DOHH2 (cell line): Measurements from ENCODE around the gene CREBRF.
A peak's percentile ranks its signal among the peaks of the same experiment; 100 is the strongest.

ENCODE experiments used
- H3F3A ChIP-seq: fragments of 200-600 bp; sonication (generic), shearing (Covaris generic); 2 replicates; pipeline ENCODE4 v1.6.0; 2016; ENCODE audit warnings: antibody characterized with exemption, mild to moderate bottlenecking; ENCODE audit not compliant: control insufficient read depth, insufficient read depth
- H3K27ac ChIP-seq: fragments of 200-600 bp; sonication (generic); 2 replicates; pipeline ENCODE4 v1.5.1; 2014; ENCODE audit warnings: low read depth, mild to moderate bottlenecking, low read length, moderate library complexity
- H3K27me3 ChIP-seq: fragments of 200-600 bp; sonication (generic); 2 replicates; pipeline ENCODE4 v1.6.1; 2014; ENCODE audit warnings: mild to moderate bottlenecking, low read length, mixed read lengths; ENCODE audit not compliant: control insufficient read depth
- H3K36me3 ChIP-seq: fragments of 200-600 bp; sonication (generic); 2 replicates; pipeline ENCODE4 v1.6.1; 2014; ENCODE audit warnings: mild to moderate bottlenecking, low read length, moderate library complexity, mixed read lengths; ENCODE audit not compliant: control insufficient read depth
- H3K4me1 ChIP-seq: fragments of 200-600 bp; sonication (generic); 2 replicates; pipeline ENCODE4 v1.6.1; 2014; ENCODE audit warnings: mild to moderate bottlenecking, low read length, mixed read lengths; ENCODE audit not compliant: control insufficient read depth
- H3K4me2 ChIP-seq: fragments of 200-600 bp; sonication (generic); 2 replicates; pipeline ENCODE4 v1.6.0; 2014; ENCODE audit warnings: mild to moderate bottlenecking, low read length, moderate library complexity
- H3K4me3 ChIP-seq: fragments of 200-600 bp; sonication (generic); 2 replicates; pipeline ENCODE4 v1.5.1; 2014; ENCODE audit warnings: mild to moderate bottlenecking, low read length, mixed read lengths
- H3K79me2 ChIP-seq: fragments of 200-600 bp; sonication (generic); 2 replicates; pipeline ENCODE4 v1.6.1; 2014; ENCODE audit warnings: mild to moderate bottlenecking, low read length, mixed read lengths; ENCODE audit not compliant: control insufficient read depth
- H3K9me2 ChIP-seq: fragments of 200-600 bp; sonication (generic); replicated peaks from 2 replicates; pipeline ENCODE4 v1.6.1; 2014; ENCODE audit warnings: mild to moderate bottlenecking, low read length, mixed read lengths; ENCODE audit not compliant: control insufficient read depth
- H3K9me3 ChIP-seq: fragments of 200-600 bp; sonication (generic); 2 replicates; pipeline ENCODE4 v1.6.1; 2014; ENCODE audit warnings: antibody characterized with exemption, low read length, mixed read lengths; ENCODE audit not compliant: control insufficient read depth, insufficient read depth
- H4K20me1 ChIP-seq: fragments of 200-600 bp; sonication (generic); 2 replicates; pipeline ENCODE4 v1.6.0; 2014; ENCODE audit warnings: low read depth, mild to moderate bottlenecking, antibody characterized with exemption, low read length, moderate library complexity; ENCODE audit not compliant: control insufficient read depth, insufficient read depth
- CTCF ChIP-seq: fragments of 200-600 bp; sonication (generic); IDR thresholded peaks from one replicate; pipeline ENCODE4 v1.5.1; 2014; ENCODE audit warnings: antibody characterized with exemption, mild to moderate bottlenecking, low read depth, low read length; ENCODE audit not compliant: poor library complexity, severe bottlenecking
- EZH2phosphoT487 ChIP-seq: fragments of 200-600 bp; sonication (generic); IDR thresholded peaks from 2 replicates; pipeline ENCODE4 v1.6.1; 2017; ENCODE audit warnings: borderline replicate concordance, mild to moderate bottlenecking, antibody characterized with exemption, low read length, moderate library complexity, mixed read lengths

Gene CREBRF, protein sequence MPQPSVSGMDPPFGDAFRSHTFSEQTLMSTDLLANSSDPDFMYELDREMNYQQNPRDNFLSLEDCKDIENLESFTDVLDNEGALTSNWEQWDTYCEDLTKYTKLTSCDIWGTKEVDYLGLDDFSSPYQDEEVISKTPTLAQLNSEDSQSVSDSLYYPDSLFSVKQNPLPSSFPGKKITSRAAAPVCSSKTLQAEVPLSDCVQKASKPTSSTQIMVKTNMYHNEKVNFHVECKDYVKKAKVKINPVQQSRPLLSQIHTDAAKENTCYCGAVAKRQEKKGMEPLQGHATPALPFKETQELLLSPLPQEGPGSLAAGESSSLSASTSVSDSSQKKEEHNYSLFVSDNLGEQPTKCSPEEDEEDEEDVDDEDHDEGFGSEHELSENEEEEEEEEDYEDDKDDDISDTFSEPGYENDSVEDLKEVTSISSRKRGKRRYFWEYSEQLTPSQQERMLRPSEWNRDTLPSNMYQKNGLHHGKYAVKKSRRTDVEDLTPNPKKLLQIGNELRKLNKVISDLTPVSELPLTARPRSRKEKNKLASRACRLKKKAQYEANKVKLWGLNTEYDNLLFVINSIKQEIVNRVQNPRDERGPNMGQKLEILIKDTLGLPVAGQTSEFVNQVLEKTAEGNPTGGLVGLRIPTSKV

GRCh38 chr5:173055983-173056782 is at the start of gene CREBRF:
CREBRF (plus strand) TSS chr5:173056352; CDS start chr5:173080776, 24,424 bp downstream.
- Histone ChIP-seq H3K9me2 (no peaks in the 10 kb centered on the region), H3K79me2 (peaks cover 34% of the 10 kb centered on the region)

DNA sequence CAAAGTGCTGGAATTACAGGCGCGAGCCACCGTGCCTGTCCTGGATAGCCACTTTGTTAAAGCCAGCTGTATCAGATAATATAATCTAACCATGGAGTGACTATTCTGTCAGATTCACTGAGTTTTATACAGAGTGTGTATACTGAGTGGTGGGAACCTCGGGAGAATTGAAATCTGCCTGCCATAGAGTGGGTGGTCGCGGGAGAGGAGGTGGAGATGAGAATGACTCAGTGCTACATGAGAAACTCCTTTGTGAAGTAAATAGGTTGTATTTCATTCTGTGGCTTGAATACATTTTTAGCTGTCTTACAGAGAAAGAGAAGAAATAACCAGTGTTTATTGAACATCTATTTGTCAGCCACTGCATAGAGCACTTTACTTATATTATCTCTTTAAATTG is 46.1 kb upstream of the CREBRF start:
- H3K27me3 ChIP-seq, result no peaks in the 10 kb centered on the region
- peaks cover 96% of the 10 kb centered on the region for H3K79me2 ChIP-seq
- peaks cover 14% of the 10 kb centered on the region for H3K36me3 ChIP-seq
- TF ChIP-seq CTCF (no peak), EZH2phosphoT487 (no peak)
- no peak overlapping the region for H3K27ac ChIP-seq
- H3K9me2 ChIP-seq, result no peaks in the 10 kb centered on the region
- H3K4me2 ChIP-seq, result no peak overlapping the region
- peaks cover 23% of the 10 kb centered on the region for H3K4me1 ChIP-seq
- H3K4me3 ChIP-seq, result no peak overlapping the region
- no peaks in the 10 kb centered on the region for H3K9me3 ChIP-seq
- peaks cover 6% of the 10 kb centered on the region; the same call in 1 of the 2 replicates for H4K20me1 ChIP-seq
- no peaks in the 10 kb centered on the region for H3F3A ChIP-seq

More at GRCh38 chr5:173055983-173056782, at the start of gene CREBRF:
- no peak for TF ChIP-seq EZH2phosphoT487
- no peak for TF ChIP-seq CTCF
- Histone ChIP-seq H4K20me1 (no peaks in the 10 kb centered on the region), H3K36me3 (no peaks in the 10 kb centered on the region), H3F3A (peaks cover 13% of the 10 kb centered on the region), H3K4me2 (peak within 1 kb of the TSS; percentile 99), H3K9me3 (no peaks in the 10 kb centered on the region), H3K27me3 (no peaks in the 10 kb centered on the region), H3K4me3 (peak within 1 kb of the TSS; percentile 90), H3K4me1 (peaks cover 44% of the 10 kb centered on the region), H3K27ac (peak within 1 kb of the TSS; percentile 75)

DNA sequence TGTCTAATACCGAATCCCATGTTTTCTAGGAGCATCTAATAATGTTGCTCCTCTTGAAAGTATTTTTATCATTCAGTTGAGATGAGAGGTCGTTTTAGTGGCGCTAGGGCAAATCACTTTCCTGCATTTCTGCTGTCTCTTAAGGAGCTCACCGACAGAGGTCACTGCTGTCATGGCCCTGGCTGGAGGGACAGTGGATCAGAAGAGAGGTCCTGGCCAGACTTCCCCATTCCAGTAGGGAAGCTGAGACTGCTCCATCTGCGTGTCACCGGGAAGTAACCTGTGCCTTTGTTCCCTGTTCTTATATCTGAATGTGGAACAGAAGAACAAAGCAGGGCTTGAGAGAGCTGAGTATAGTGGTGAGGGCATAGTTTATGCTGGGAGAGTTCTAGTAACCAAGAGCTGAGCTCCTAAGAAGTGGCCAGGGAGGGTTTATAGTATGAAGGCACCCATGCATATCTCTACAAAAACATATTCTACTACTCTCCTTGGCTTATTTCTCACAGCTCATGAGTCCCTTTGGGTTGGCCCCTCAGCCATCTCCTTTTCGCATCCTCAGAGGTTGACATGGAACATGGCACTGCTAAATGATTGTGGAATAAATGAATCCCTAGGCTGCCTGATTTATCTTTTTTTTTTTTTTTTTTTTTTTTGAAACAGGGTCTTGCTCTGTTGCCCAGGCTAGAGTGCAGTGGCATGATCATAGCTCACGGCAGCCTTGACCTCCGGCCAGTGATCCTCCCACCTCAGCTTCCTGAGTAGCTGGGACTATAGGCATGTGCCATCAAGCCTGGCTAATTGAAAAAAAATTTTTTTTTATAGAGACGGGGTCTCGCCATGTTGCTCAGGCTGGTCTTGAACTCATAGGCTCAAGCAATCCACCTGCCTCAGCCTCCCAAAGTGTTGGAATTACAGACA is 45.3 kb upstream of the CREBRF start:
- Histone ChIP-seq H3K79me2 (peaks cover 96% of the 10 kb centered on the region), H3K9me3 (no peaks in the 10 kb centered on the region), H3K9me2 (no peaks in the 10 kb centered on the region), H3K27me3 (no peaks in the 10 kb centered on the region), H3K4me3 (no peak overlapping the region), H3K36me3 (peaks cover 17% of the 10 kb centered on the region), H3F3A (no peaks in the 10 kb centered on the region), H3K4me2 (no peak overlapping the region), H3K4me1 (peaks cover 23% of the 10 kb centered on the region), H4K20me1 (peaks cover 6% of the 10 kb centered on the region; the same call in 1 of the 2 replicates), H3K27ac (no peak overlapping the region)
- TF ChIP-seq EZH2phosphoT487 (no peak), CTCF (no peak)
